Body of pancreas (tissue), 4 donors: Measurements from ENCODE around the gene ZDHHC5.

Experiments used
- CTCF ChIP-seq, 7 experiments: fragments of 450-650 bp in 4 of 7; fragments of 200-600 bp in 3 of 7; sonication (generic) in 3 of 7; IDR thresholded peaks; one replicate each; pipeline ENCODE4 v1.5.1; 2016 to 2019; ENCODE audit warnings: antibody characterized with exemption in 7 of 7
- POLR2A ChIP-seq, 3 donors: fragments of 450-650 bp; IDR thresholded peaks; one replicate each; pipeline ENCODE4 v1.6.1; 2016; ENCODE audit warnings: antibody characterized with exemption in 3 of 3, mild to moderate bottlenecking in 2 of 3

GRCh38 chr11:57679396-57679795, 11.5 kb downstream of the ZDHHC5 start:
- TF ChIP-seq CTCF (IDR thresholded peaks at IDR 0.05) (no peak), POLR2A (IDR thresholded peaks at IDR 0.05) (no peak)
